ENCODE results near the gene PDSS2.

- TF ChIP-seq GATA2 (IDR thresholded peaks at IDR 0.05; ENCODE audit: low read depth, low read length) (no peak), GATA3 (IDR thresholded peaks at IDR 0.05; ENCODE audit: low read depth, low read length) (no peak)
Measured at GRCh38 chr6:107237992-107238660, 221.2 kb downstream of the PDSS2 start.
